GM19238 (cell line): Measurements from ENCODE around the gene TKTL2.
"Not testable (repeated sequence)": the region's sequence is repeated elsewhere in the genome, so short reads cannot be mapped to it uniquely, and the experiment has no call there.

Source experiments
- DNase-seq: peaks from one replicate; pipeline ENCODE4 v3.0.0; 2011; ENCODE audit warnings: low spot score; ENCODE audit not compliant: insufficient read length

Gene TKTL2

GRCh38 chr4:163447481-163447880, 26.1 kb downstream of the TKTL2 start:
- DNase-seq: no peak

GRCh38 chr4:163447023-163447422, 26.5 kb downstream of the TKTL2 start:
- not testable (repeated sequence) for DNase-seq

DNA sequence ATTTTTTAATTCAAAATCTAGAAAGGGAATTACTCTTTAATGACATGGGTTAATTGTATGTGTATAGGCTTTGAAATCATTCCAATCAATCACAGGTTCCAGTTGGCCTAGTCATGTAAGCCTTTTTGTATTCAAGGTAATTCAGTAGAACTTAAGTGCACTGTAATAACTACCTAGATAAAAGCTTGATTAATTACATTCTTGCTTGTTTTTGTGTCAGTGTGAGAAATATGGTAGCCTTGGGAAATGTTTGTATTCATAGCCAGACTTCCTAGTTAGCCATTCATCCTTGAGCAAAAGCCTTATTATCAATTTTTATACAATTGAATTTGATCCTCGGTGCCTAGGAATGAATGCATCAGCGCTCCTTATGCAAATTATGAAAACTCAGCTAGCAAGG, 33.5 kb downstream of the TKTL2 start:
- no peak for DNase-seq
